HCT116 (cell line): ENCODE measurements around the gene POLE3.

Experiments
- ATF3 ChIP-seq: IDR thresholded peaks from 2 replicates; pipeline ENCODE4 v1.6.1; 2012
- CEBPB ChIP-seq: IDR thresholded peaks from 2 replicates; pipeline ENCODE4 v1.6.1; 2012; ENCODE audit warnings: low read depth
- CTCF ChIP-seq, 3 experiments: fragments of 200-600 bp in 1 of 3; sonication (generic) in 1 of 3; IDR thresholded peaks in 2 of 3; conservative IDR thresholded peaks in 1 of 3; 2 replicates each; pipeline ENCODE4 v1.5.1; 2012 to 2017; ENCODE audit warnings: low read depth in 2 of 3, low read length in 2 of 3, antibody characterized with exemption in 1 of 3, borderline replicate concordance in 1 of 3, control low read depth in 1 of 3, mild to moderate bottlenecking in 1 of 3, mixed read lengths in 1 of 3, mixed run types in 1 of 3, moderate library complexity in 1 of 3; ENCODE audit not compliant: insufficient read depth in 1 of 3
- ELF1 ChIP-seq: IDR thresholded peaks from 2 replicates; pipeline ENCODE4 v1.6.1; 2012; ENCODE audit warnings: low read depth, borderline replicate concordance
- EZH2 ChIP-seq: fragments of 200-600 bp; sonication (generic); IDR thresholded peaks from 2 replicates; pipeline ENCODE4 v1.6.1; 2017; ENCODE audit warnings: antibody characterized with exemption, mixed run types
- EZH2phosphoT487 ChIP-seq: fragments of 200-600 bp; IDR thresholded peaks from 2 replicates; pipeline ENCODE4 v1.6.1; 2018; ENCODE audit warnings: antibody characterized with exemption, borderline replicate concordance
- FOSL1 ChIP-seq: IDR thresholded peaks from 2 replicates; pipeline ENCODE4 v1.6.1; 2012; ENCODE audit warnings: low read depth
- JUND ChIP-seq: IDR thresholded peaks from 2 replicates; pipeline ENCODE4 v1.6.1; 2012
- POLR2A ChIP-seq: IDR thresholded peaks from 2 replicates; pipeline ENCODE4 v1.7.0; 2011; ENCODE audit warnings: borderline replicate concordance; ENCODE audit not compliant: insufficient read depth, insufficient read length; ENCODE audit errors: extremely low read depth
- POLR2AphosphoS5 ChIP-seq: IDR thresholded peaks from 2 replicates; pipeline ENCODE4 v1.6.1; 2011; ENCODE audit warnings: mild to moderate bottlenecking, low read depth, low read length, moderate library complexity
- RAD21 ChIP-seq: IDR thresholded peaks from 2 replicates; pipeline ENCODE4 v1.6.1; 2012; ENCODE audit warnings: low read depth, mild to moderate bottlenecking
- SP1 ChIP-seq: IDR thresholded peaks from 2 replicates; pipeline ENCODE4 v1.6.1; 2012; ENCODE audit warnings: low read depth
- YY1 ChIP-seq: IDR thresholded peaks from 2 replicates; pipeline ENCODE4 v1.6.1; 2011; ENCODE audit warnings: low read length, low read depth, moderate library complexity, mild to moderate bottlenecking; ENCODE audit not compliant: insufficient replicate concordance; ENCODE audit errors: extremely low read depth
- ZNF274 ChIP-seq: fragments of 200-500 bp; sonication (Bioruptor generic); IDR thresholded peaks from 2 replicates; pipeline ENCODE4 v1.6.1; 2014; ENCODE audit warnings: mild to moderate bottlenecking, low read depth, low read length, inconsistent platforms

DNA sequence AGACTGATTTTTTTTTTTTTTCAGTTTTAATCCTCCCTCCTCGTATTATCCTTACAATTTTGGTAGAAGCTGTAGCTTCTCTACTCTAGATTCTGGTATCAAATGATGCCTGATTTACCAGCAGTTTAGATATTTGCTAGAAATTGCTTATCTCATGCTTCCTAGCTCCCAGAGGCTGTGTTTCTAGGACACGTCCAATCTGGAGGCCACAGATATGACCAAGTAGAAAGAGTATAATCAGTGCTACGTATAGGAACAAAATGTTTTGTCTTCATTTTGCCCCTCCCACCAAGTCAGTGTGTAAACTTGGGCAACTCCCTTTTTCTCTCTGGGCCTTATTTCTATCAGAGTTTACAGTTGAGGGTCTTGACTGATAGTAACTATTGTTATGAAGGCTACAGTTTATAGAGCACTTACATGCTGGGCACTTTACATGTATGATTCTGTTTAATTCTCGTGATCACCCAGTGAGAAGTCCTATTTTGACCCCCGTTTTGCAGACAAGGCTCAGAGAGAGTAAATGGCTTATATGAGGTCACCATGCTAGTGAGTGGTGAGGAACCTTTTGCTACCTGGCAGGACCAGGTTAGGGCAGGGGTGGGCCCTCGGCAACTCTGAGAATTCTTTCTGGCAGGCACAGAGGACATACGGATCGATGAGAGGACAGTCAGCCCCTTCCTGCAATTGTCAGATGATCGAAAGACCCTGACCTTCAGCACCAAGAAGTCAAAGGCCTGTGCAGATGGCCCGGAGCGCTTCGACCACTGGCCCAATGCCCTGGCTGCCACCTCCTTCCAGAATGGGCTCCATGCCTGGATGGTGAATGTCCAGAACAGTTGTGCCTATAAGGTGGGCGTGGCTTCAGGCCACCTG, 41.3 kb downstream of the POLE3 start:
- TF ChIP-seq POLR2A (no peak), CTCF (IDR thresholded peaks at IDR 0.05 in 2 of 3, conservative IDR thresholded peaks at IDR 0.05 in 1 of 3; ENCODE audit: borderline replicate concordance in 1 of 3, insufficient read depth in 1 of 3, low read depth in 2 of 3, low read length in 2 of 3) (no peak), JUND (no peak), FOSL1 (no peak), RAD21 (no peak), ELF1 (no peak), CEBPB (no peak), YY1 (no peak), EZH2 (no peak), POLR2AphosphoS5 (no peak), SP1 (no peak), EZH2phosphoT487 (no peak), ZNF274 (no peak), ATF3 (no peak)
